HL-60 (cell line): ENCODE results near the gene CYP4A22.

Experiments
- DNase-seq, 2 experiments: peaks; one replicate each; pipeline ENCODE4 v3.0.0-alpha.2; 2010 to 2020; ENCODE audit warnings: low read depth in 1 of 2, low spot score in 1 of 2
- H3K27ac ChIP-seq: fragments of 250-450 bp; sonication (Bioruptor Pico); replicated peaks from 2 replicates; pipeline ENCODE4 v1.5.1; 2020; ENCODE audit warnings: mild to moderate bottlenecking, moderate library complexity
- H3K27me3 ChIP-seq: fragments of 250-450 bp; sonication (Bioruptor Pico); 2 replicates; pipeline ENCODE4 v1.5.1; 2021; ENCODE audit warnings: mild to moderate bottlenecking, moderate library complexity; ENCODE audit not compliant: insufficient read depth, poor library complexity, severe bottlenecking
- H3K4me3 ChIP-seq: replicated peaks from 2 replicates; pipeline ENCODE4 v1.5.1; 2011; ENCODE audit warnings: mild to moderate bottlenecking, control low read depth, low read length; ENCODE audit not compliant: insufficient read depth
- GABPA ChIP-seq: IDR thresholded peaks from 2 replicates; pipeline ENCODE4 v1.6.1; 2012; ENCODE audit warnings: low read depth
- POLR2AphosphoS5 ChIP-seq: IDR thresholded peaks from 2 replicates; pipeline ENCODE4 v1.6.1; 2012; ENCODE audit warnings: low read depth
- SPI1 ChIP-seq: IDR thresholded peaks from 2 replicates; pipeline ENCODE4 v1.6.1; 2012; ENCODE audit warnings: low read depth, mild to moderate bottlenecking, borderline replicate concordance
- TF ChIP-seq, protein P1 (sequence below): IDR thresholded peaks from 2 replicates; pipeline ENCODE4 v1.6.1; 2012; ENCODE audit warnings: low read depth; ENCODE audit not compliant: insufficient replicate concordance
- TF ChIP-seq, protein P2 (sequence below): IDR thresholded peaks from one replicate; pipeline ENCODE4 v1.5.1; 2011; ENCODE audit warnings: low read length, control low read depth, inconsistent platforms; ENCODE audit not compliant: insufficient read depth

Gene CYP4A22

DNA sequence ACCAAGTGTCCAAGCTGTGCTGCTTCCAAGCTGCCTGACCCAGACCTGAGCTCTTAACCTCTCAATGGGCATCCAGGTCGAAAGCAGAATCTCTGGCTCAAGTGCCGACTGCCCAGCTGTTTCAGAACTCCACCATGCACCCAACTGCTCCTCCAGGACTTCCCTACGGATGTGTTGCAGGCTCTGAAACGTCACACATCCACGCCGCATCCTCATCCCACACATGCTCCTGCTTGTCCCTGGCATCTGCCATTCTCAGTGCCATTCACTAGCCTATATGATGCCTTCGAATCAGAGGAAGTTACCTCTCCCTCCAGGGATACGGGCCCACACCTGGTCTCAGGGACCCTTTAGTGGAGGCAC lies 41.4 kb downstream of the CYP4A22 start:
- H3K4me3 ChIP-seq, result peak overlapping the region; percentile 29
- DNase-seq, result no peak
- TF ChIP-seq, protein P1, sequence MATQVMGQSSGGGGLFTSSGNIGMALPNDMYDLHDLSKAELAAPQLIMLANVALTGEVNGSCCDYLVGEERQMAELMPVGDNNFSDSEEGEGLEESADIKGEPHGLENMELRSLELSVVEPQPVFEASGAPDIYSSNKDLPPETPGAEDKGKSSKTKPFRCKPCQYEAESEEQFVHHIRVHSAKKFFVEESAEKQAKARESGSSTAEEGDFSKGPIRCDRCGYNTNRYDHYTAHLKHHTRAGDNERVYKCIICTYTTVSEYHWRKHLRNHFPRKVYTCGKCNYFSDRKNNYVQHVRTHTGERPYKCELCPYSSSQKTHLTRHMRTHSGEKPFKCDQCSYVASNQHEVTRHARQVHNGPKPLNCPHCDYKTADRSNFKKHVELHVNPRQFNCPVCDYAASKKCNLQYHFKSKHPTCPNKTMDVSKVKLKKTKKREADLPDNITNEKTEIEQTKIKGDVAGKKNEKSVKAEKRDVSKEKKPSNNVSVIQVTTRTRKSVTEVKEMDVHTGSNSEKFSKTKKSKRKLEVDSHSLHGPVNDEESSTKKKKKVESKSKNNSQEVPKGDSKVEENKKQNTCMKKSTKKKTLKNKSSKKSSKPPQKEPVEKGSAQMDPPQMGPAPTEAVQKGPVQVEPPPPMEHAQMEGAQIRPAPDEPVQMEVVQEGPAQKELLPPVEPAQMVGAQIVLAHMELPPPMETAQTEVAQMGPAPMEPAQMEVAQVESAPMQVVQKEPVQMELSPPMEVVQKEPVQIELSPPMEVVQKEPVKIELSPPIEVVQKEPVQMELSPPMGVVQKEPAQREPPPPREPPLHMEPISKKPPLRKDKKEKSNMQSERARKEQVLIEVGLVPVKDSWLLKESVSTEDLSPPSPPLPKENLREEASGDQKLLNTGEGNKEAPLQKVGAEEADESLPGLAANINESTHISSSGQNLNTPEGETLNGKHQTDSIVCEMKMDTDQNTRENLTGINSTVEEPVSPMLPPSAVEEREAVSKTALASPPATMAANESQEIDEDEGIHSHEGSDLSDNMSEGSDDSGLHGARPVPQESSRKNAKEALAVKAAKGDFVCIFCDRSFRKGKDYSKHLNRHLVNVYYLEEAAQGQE, result no peak
- no peak for TF ChIP-seq GABPA
- no peak for TF ChIP-seq SPI1
- TF ChIP-seq, protein P2, sequence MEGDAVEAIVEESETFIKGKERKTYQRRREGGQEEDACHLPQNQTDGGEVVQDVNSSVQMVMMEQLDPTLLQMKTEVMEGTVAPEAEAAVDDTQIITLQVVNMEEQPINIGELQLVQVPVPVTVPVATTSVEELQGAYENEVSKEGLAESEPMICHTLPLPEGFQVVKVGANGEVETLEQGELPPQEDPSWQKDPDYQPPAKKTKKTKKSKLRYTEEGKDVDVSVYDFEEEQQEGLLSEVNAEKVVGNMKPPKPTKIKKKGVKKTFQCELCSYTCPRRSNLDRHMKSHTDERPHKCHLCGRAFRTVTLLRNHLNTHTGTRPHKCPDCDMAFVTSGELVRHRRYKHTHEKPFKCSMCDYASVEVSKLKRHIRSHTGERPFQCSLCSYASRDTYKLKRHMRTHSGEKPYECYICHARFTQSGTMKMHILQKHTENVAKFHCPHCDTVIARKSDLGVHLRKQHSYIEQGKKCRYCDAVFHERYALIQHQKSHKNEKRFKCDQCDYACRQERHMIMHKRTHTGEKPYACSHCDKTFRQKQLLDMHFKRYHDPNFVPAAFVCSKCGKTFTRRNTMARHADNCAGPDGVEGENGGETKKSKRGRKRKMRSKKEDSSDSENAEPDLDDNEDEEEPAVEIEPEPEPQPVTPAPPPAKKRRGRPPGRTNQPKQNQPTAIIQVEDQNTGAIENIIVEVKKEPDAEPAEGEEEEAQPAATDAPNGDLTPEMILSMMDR, result no peak
- TF ChIP-seq POLR2AphosphoS5, result no peak

DNA sequence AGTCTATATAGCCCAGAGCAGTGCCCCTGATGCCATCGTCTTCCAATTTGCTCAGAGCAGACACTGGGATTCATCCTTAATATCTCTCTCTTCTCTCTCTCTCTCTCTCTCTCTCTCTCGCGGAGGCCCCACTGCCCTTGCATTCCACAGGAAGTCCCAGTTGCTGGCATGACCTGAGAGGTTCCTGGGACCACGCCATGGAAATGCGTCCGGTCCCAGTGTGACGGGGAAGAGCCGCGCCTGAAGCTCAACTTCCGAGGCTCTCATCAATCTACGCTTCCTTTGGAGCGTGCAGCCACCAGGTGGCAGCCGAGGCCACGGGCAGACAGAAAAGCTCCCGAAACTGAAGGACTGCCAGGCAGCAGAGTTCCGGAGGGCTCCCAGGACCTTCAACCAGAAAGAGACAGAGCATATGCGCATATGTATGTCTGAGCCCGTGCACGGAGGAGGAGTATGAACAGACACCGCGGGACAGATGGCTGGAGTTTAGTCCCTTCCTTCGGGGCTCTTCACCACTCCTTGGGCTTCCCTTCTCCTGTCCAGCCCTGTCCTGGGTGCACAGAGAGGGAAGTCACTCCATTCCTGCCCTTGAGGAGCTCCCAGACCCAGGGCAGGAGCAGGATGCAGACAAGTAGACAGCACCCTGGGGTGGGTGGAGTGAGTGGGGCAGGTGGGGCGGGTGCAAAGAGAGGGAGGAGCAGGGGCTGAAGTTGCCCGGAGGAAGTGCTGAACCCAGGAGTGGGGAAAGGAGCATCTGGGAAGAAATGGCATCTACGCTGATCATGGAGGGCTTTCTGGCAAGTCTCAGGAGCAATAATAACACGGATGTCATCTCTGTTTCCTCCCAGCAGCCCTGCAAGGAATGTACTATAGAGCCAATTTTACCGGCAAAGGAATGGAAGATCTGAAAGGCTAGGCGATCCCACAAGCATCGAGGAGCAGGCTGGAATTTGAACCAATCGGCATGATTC lies 42.1 kb downstream of the CYP4A22 start:
- Histone ChIP-seq H3K4me3 (peak overlapping the region; percentile 29), H3K27me3 (no peaks in the 10 kb centered on the region), H3K27ac (no peak overlapping the region)
- peak; percentile 78 to 87 for DNase-seq
- TF ChIP-seq GABPA (peak; percentile 37; the same call in 1 of the 2 replicates), POLR2AphosphoS5 (0 out of 2 replicates have a peak, but pooled peaks have one; percentile 46), SPI1 (no peak)
- TF ChIP-seq, protein P1, result no peak
- TF ChIP-seq, protein P2, result peak; percentile 95

More for the DNA sequence above, 41.4 kb downstream of the CYP4A22 start:
- Histone ChIP-seq H3K27ac (no peak overlapping the region), H3K27me3 (no peaks in the 10 kb centered on the region)

DNA sequence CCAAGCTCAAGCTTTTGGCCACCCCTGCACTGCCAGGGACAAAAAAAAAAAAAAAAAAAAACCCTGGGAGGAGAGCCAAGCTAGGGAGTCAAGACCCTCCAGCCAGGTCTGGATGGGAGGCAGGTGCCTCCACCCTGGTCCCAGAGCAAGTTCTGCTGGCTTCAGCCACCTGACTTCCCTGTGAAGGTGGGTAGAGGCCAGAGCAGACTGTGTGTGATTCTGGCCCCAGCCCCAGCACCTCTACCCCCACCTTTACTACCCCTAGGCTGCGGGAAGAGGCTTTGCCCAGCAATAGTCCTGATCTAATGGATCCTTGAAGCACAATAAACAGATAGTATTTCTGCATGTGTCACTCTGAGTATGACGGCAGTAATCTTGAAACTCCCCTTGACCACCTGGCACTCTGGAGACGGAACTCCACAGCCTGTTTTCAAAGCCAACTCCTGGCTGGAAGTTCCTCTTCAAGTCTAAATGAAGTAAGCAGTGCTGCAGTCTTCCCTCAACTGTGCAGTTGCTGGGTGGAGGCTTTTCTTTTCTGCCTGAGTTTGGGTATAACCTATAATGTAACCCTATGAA lies 42.8 kb downstream of the CYP4A22 start:
- TF ChIP-seq GABPA (no peak), SPI1 (no peak), POLR2AphosphoS5 (no peak)
- TF ChIP-seq, protein P1, result no peak
- TF ChIP-seq, protein P2, result no peak
- H3K27ac ChIP-seq, result no peak overlapping the region

More for the DNA sequence above, 42.8 kb downstream of the CYP4A22 start:
- H3K4me3 ChIP-seq, result no peak overlapping the region
- no peak for DNase-seq
- H3K27me3 ChIP-seq, result no peaks in the 10 kb centered on the region
